LNCAP (cell line): Measurements from ENCODE around the gene SOSTDC1.

Experiments used
- TF ChIP-seq, protein P1 (sequence below): fragments of 450-650 bp; IDR thresholded peaks from 2 replicates; pipeline ENCODE4 v1.5.1; 2017; ENCODE audit warnings: mild to moderate bottlenecking

SOSTDC1 gene

DNA sequence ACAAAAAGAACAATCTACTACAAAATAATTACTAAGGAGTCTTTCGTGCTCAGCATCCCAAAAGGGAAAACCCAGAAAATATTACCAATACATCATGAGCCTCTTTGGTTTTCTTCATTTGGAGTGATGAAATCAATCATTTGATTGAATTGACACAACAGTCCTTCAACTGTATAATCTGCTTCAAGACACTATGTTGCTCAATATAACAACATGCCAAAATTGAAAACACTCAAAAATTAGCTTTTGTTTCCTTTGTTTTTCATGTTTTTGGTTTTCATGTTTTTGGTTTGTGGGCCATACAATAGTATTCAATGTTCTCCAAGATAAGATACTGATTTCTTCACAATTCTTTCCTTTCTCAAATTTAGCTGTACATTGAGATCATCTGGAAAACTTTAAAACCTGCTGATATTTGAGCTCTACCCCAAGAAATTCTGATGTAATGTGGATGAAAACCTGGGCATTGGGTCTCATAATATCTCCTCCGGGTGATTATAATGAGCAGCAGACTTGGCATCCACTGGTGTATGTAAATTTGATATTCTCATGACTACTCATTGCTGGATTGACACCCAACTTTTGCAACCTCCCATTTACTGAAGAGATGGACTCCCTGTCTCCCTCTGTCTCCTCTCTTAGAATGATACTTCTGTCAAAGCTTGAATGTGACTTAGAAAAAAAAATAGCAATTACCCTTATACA, 4.6 kb downstream of the SOSTDC1 start:
- TF ChIP-seq, protein P1, sequence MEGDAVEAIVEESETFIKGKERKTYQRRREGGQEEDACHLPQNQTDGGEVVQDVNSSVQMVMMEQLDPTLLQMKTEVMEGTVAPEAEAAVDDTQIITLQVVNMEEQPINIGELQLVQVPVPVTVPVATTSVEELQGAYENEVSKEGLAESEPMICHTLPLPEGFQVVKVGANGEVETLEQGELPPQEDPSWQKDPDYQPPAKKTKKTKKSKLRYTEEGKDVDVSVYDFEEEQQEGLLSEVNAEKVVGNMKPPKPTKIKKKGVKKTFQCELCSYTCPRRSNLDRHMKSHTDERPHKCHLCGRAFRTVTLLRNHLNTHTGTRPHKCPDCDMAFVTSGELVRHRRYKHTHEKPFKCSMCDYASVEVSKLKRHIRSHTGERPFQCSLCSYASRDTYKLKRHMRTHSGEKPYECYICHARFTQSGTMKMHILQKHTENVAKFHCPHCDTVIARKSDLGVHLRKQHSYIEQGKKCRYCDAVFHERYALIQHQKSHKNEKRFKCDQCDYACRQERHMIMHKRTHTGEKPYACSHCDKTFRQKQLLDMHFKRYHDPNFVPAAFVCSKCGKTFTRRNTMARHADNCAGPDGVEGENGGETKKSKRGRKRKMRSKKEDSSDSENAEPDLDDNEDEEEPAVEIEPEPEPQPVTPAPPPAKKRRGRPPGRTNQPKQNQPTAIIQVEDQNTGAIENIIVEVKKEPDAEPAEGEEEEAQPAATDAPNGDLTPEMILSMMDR = no peak

DNA sequence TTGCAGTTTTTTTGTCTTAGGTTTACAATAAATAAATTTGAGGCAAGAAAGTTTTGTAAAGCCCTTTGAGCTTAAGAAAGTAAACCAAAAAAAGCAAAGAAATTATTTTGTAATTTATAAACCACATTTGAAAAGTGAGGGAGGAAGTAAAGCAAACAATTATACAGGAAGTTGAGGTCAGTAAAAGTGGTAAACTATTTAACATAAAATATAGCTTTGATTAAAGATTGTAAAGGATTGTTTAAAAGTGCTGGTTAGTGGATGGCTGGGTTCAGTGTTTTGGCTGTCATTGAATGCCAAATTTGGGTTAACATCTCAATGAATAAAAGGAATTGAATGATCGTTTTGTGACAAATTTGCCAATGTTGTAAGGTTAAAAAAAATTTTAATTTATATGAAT, 9.9 kb downstream of the SOSTDC1 start:
- TF ChIP-seq, protein P1 = no peak

- TF ChIP-seq, protein P1 = no peak
Observed at GRCh38 chr7:16450366-16450765, 15.2 kb downstream of the SOSTDC1 start.

DNA sequence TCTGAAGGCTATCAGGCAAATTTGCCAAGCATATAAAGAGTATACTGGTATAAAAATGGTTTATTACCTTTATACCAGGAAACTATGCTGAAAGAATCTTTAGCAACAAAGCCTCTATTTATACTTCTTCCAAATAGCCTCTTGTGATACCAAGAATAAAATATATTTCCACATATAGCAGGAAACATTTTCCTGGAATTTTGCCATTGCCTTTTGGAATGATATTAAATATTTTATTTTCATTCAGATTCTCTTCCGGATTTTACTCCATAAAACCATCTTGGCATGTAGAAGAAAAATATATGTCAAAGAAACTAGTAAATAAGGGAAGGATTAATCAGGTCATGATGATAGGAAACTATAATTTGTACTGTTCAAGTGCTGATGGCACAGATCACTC, 17.7 kb downstream of the SOSTDC1 start:
- TF ChIP-seq, protein P1 = no peak

GRCh38 chr7:16446508-16446907, 19.0 kb downstream of the SOSTDC1 start:
- TF ChIP-seq, protein P1 = no peak

DNA sequence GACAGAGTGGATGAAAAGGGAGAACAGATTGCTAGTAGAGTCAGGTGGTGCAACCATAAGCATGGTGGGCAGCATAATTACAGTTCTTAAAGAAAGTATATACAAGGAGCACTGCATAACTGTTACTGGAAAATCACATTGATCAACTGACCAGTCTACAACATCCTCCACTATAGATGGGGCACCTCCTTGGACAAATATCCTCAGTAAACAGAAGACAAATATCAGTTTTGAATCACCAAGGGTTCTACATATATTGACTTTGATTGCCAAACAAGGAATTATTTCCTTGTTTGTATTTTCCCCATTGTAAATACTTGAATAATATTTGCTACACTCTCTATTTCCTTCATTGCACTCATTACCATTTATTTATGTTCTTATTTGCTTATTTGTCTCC, 26.6 kb downstream of the SOSTDC1 start:
- TF ChIP-seq, protein P1 = no peak

DNA sequence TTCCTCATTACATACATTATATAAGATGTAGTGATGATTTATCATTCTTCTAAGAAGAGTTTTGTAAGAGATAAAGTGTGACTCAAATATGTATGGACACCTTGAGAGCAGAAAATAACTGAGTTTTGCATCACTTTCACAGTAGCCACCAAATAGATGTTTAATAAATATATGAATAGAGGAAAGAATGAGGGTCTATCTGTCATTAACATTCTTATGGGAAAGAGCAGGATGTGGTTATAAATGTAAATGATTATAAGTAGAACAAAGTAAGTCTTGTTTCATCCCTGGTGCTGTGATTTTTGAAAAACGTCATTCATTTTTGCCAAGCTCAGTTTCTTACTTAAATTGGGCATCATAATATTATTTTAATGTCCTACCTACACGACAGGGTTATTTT, 29.2 kb downstream of the SOSTDC1 start:
- TF ChIP-seq, protein P1 = no peak
